Testis (tissue), 2 donors: Measurements from ENCODE around the gene KRTAP5-11.
"Not testable (repeated sequence)": the region's sequence is repeated elsewhere in the genome, so short reads cannot be mapped to it uniquely, and the experiment has no call there.

Source experiments
- POLR2A ChIP-seq: fragments of 450-650 bp; IDR thresholded peaks from one replicate; pipeline ENCODE4 v1.6.1; 2017; ENCODE audit warnings: antibody characterized with exemption, mild to moderate bottlenecking, moderate library complexity
- TF ChIP-seq, protein P1 (sequence below), 3 experiments: fragments of 450-650 bp in 2 of 3; fragments of 200-600 bp in 1 of 3; sonication (generic) in 1 of 3; IDR thresholded peaks; one replicate each; pipeline ENCODE4 v1.5.1; 2016 to 2019; ENCODE audit warnings: antibody characterized with exemption in 3 of 3, mild to moderate bottlenecking in 2 of 3, moderate library complexity in 1 of 3

DNA sequence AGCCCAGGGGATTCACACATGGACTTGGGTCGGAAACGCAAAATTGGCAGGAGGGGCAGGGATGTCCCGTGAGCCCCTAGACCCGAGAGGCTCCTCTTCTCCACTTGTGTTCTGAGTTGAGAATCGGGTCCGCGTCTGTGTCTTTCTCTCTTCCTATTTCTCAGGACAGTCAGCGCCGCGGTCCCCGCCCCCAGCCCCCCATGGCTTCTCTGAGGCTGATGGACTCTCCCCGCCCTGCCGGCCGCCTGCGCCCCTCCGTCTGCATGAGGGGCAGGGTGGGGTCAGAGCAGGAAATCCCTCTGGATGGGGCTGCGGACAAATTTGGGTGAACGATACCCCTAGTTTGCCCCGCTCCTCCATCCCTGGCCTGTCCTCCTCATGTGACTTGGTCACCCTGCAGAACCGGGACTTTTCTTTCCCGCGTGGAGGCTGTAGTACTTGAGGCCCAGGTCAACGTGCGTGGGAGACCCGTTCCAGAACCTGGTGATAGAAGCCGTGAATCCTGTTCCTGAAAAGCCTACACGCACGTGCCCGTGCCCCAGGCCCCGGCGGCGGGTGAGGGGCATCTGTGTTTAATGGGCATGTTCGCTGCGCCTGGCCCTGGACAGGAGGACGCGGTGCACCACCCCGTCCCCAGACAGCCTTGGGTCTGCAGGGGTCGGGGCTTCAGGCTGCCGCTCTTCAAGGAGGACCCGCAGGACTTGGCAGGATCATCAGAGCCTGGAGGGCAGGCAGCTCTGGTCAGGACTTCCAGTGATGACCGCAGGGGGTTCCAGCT is 5.8 kb downstream of the KRTAP5-11 start:
- TF ChIP-seq, protein P1, sequence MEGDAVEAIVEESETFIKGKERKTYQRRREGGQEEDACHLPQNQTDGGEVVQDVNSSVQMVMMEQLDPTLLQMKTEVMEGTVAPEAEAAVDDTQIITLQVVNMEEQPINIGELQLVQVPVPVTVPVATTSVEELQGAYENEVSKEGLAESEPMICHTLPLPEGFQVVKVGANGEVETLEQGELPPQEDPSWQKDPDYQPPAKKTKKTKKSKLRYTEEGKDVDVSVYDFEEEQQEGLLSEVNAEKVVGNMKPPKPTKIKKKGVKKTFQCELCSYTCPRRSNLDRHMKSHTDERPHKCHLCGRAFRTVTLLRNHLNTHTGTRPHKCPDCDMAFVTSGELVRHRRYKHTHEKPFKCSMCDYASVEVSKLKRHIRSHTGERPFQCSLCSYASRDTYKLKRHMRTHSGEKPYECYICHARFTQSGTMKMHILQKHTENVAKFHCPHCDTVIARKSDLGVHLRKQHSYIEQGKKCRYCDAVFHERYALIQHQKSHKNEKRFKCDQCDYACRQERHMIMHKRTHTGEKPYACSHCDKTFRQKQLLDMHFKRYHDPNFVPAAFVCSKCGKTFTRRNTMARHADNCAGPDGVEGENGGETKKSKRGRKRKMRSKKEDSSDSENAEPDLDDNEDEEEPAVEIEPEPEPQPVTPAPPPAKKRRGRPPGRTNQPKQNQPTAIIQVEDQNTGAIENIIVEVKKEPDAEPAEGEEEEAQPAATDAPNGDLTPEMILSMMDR (IDR thresholded peaks at IDR 0.05) = not testable (repeated sequence)
- TF ChIP-seq POLR2A = not testable (repeated sequence)
